Small intestine (tissue), 7 donors: ENCODE measurements around the gene SYT12. TPM values are rescaled to one million over a fixed set of nuclear protein-coding genes. Genes with fewer than 3 reads are reported as not detected.

Experiments
- DNase-seq, 2 donors: peaks; one replicate each; pipeline versions ENCODE4 v3.0.0 to v3.0.0-alpha.2; 2013
- FAIRE-seq: peaks from 2 replicates; lab custom pipeline; 2012; peaks lifted over from hg19 to GRCh38; lab: Jason Lieb, UNC
- H3K27ac ChIP-seq, 3 donors: one replicate each; pipeline ENCODE4 v1.5.1; 2013; ENCODE audit warnings: low read length in 2 of 3, mild to moderate bottlenecking in 2 of 3, control low read depth in 1 of 3, inconsistent platforms in 1 of 3, low read depth in 1 of 3, moderate library complexity in 1 of 3
- H3K27me3 ChIP-seq, 3 donors: one replicate each; pipeline ENCODE4 v1.6.1; 2013; ENCODE audit warnings: low read length in 3 of 3, inconsistent platforms in 1 of 3; ENCODE audit not compliant: control insufficient read depth in 3 of 3, insufficient read depth in 3 of 3
- H3K36me3 ChIP-seq, 3 donors: one replicate each; pipeline ENCODE4 v1.6.1; 2013; ENCODE audit warnings: low read length in 3 of 3, inconsistent platforms in 1 of 3, low read depth in 1 of 3, mild to moderate bottlenecking in 1 of 3, moderate library complexity in 1 of 3; ENCODE audit not compliant: control insufficient read depth in 3 of 3, insufficient read depth in 2 of 3
- H3K4me1 ChIP-seq, 3 donors: one replicate each; pipeline ENCODE4 v1.6.1; 2013; ENCODE audit warnings: low read length in 2 of 3, inconsistent platforms in 1 of 3, low read depth in 1 of 3, mild to moderate bottlenecking in 1 of 3, moderate library complexity in 1 of 3; ENCODE audit not compliant: control insufficient read depth in 3 of 3, insufficient read depth in 2 of 3
- H3K4me3 ChIP-seq, 3 donors: one replicate each; pipeline ENCODE4 v1.5.1; 2013; ENCODE audit warnings: low read length in 3 of 3, control low read depth in 1 of 3, inconsistent platforms in 1 of 3, low read depth in 1 of 3, mild to moderate bottlenecking in 1 of 3, moderate library complexity in 1 of 3
- H3K9me3 ChIP-seq, 2 donors: one replicate each; pipeline ENCODE4 v1.6.1; 2013; ENCODE audit warnings: low read depth in 1 of 2, low read length in 1 of 2; ENCODE audit not compliant: control insufficient read depth in 2 of 2, insufficient read depth in 1 of 2
- WGBS, 3 donors: extraction: QIAGEN DNeasy Blood & Tissue Kit; methylation state at CpG; one replicate each; pipeline ENCODE4 v1.1.7; 2013; 5-methylcytosine and 5-hydroxymethylcytosine counted together
- polyA plus RNA-seq, 4 donors: library from polyadenylated mRNA; stranded (reverse) in 3 of 4; unstranded in 1 of 4; fragments of 200-250 nt in 3 of 4; fragments of 120-200 nt in 1 of 4; gene quantifications; one replicate each; pipeline versions ENCODE4 v1.2.1 to v1.2.3, GENCODE V29; 2013
- donor health status: healthy with polysubstance abuse.
- donor health status: control.
- donor health status: control.
- donor health status: Bipolar disorder and iron deficiency.
- donor health status: healthy.

SYT12 gene
- polyA plus RNA-seq, 4 donors = 0.01 to 3.1 (median 0.25) TPM

GRCh38 chr11:67098799-67099429, 76.0 kb downstream of the SYT12 start:
- no peaks in the 10 kb centered on the region for H3K27me3 ChIP-seq
- no peak overlapping the region for H3K27ac ChIP-seq
- 81 to 85% (median 82%) methylated on average over 6 of the region's 6 CpGs for WGBS, 3 donors
- no peaks in the 10 kb centered on the region for H3K36me3 ChIP-seq
- H3K4me1 ChIP-seq = no peaks in the 10 kb centered on the region
- H3K9me3 ChIP-seq = no peaks in the 10 kb centered on the region
- DNase-seq (no peak), FAIRE-seq (no peak)
- no peak overlapping the region for H3K4me3 ChIP-seq

GRCh38 chr11:67099831-67100324, 76.9 kb downstream of the SYT12 start:
- 86 to 96% (median 89%) methylated on average over 6 of the region's 6 CpGs for WGBS, 3 donors
- FAIRE-seq = no peak
- no peak overlapping the region for H3K27ac ChIP-seq
- no peaks in the 10 kb centered on the region for H3K36me3 ChIP-seq
- H3K27me3 ChIP-seq = no peaks in the 10 kb centered on the region
- H3K4me3 ChIP-seq = no peak overlapping the region
- no peak for DNase-seq
- no peaks in the 10 kb centered on the region for H3K4me1 ChIP-seq
- H3K9me3 ChIP-seq = no peaks in the 10 kb centered on the region

Other genes starting within 250 kb of the SYT12 start
- gene RCE1, start 179.7 kb upstream of the SYT12 start, polyA plus RNA-seq = 10 to 100 TPM; 15.1 to 26.9 (median 20.7) TPM
- 10 to 100 TPM in 1 of 4 donors, 1 to 10 TPM in 3; 1.4 to 12.2 (median 6.2) TPM for gene LRFN4, start 166.1 kb upstream of the SYT12 start, polyA plus RNA-seq
- gene PC, start 64.8 kb upstream of the SYT12 start, polyA plus RNA-seq = 10 to 100 TPM; 19.9 to 89.5 (median 46.6) TPM
- 100 to 1,000 TPM in 2 of 4 donors, 10 to 100 TPM in 2; 29.8 to 801 (median 320) TPM for gene C11orf86, start 47.8 kb upstream of the SYT12 start, polyA plus RNA-seq
- gene RHOD, start 33.7 kb downstream of the SYT12 start, polyA plus RNA-seq = 10 to 100 TPM; 10.2 to 36.5 (median 32.2) TPM
- 10 to 100 TPM; 19.2 to 59.8 (median 24.7) TPM for gene KDM2A, start 96.1 kb downstream of the SYT12 start, polyA plus RNA-seq
- 100 to 1,000 TPM in 2 of 4 donors, 10 to 100 TPM in 2; 78.3 to 153 (median 102) TPM for gene GRK2, start 243.3 kb downstream of the SYT12 start, polyA plus RNA-seq